ENCODE results near the gene ANO4.
"Not testable (repeated sequence)": the region's sequence is repeated elsewhere in the genome, so short reads cannot be mapped to it uniquely, and the experiment has no call there.

The ANO4 gene

GRCh38 chr12:101110866-101111265 lies 316.3 kb downstream of the ANO4 start:
- DNase-seq = no peak

GRCh38 chr12:101111441-101111840 lies 316.9 kb downstream of the ANO4 start:
- no peak for DNase-seq

GRCh38 chr12:101115326-101115725 lies 320.8 kb downstream of the ANO4 start:
- no peak for DNase-seq

GRCh38 chr12:101116911-101117310 lies 322.3 kb downstream of the ANO4 start:
- no peak for DNase-seq

- no peak for DNase-seq
These were observed 323.3 kb downstream of the ANO4 start for GRCh38 chr12:101117842-101118241.

GRCh38 chr12:101127521-101128219 lies 333.1 kb downstream of the ANO4 start:
- no peak for DNase-seq

GRCh38 chr12:101145777-101146431 lies 351.3 kb downstream of the ANO4 start:
- DNase-seq = not testable (repeated sequence)

GRCh38 chr12:101165319-101165718 lies 370.7 kb downstream of the ANO4 start:
- DNase-seq = no peak

- no peak for DNase-seq
These were observed 372.3 kb downstream of the ANO4 start for GRCh38 chr12:101166866-101167265.

- DNase-seq = no peak
These were observed 373.4 kb downstream of the ANO4 start for GRCh38 chr12:101168001-101168400.

GRCh38 chr12:101172316-101172715 lies 377.7 kb downstream of the ANO4 start:
- no peak for DNase-seq

- no peak for DNase-seq
These were observed 378.7 kb downstream of the ANO4 start for GRCh38 chr12:101173197-101173749.

GRCh38 chr12:101174541-101174940 lies 380.0 kb downstream of the ANO4 start:
- DNase-seq = no peak
